Measurements from ENCODE around the gene CYP51A1.
"Not testable (repeated sequence)": the region's sequence is repeated elsewhere in the genome, so short reads cannot be mapped to it uniquely, and the experiment has no call there.

The CYP51A1 gene

DNA sequence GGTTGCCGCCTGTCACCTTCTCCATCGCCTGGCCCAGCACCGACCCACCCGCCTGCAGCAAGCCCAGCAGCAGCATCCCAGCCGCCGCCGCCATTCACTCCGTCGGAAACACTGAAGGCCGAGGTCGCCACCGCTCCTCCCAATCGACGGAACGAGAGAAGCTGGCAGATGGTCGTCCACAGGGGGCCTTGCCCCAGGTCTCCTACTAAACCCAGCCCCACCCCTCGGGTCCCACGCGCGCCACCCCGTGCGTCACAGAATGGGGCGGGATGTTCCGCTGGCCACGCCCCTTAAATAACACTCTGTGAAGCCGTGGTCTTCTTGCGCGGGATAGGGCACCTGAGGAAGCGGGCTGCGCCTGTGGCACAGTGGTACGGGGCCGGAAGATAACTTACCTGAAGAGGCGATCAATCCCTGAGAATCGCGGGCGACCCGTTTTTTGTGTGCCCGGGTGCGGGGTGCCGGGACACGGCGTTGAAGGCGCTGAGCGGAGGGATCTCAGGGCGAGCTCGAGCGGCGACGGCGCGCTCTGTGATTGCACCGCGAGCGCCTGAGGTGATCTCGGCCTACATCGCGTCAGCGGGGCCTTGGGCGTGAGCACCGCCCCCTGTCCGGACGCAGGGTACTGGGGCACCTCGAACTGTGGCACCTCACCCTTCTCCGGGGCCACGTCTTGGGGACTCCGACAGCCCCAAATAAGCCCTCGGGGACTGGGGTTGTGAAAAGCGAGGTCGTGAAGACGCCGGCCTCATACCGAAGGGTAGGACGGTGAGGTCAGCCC lies at the start of gene CYP51A1:
CYP51A1 (minus strand) TSS at position 207 of the 781 bp plus-strand sequence; CDS start at position 94, 113 bp downstream.
- H3K4me3 ChIP-seq (ENCODE audit: low read depth in 1 of 2, low read length in 2 of 2), result peak within 1 kb of the TSS; percentile 82 to 91
- peak within 1 kb of the TSS; percentile 98 for H3K27ac ChIP-seq (ENCODE audit: low read depth, low read length)
- no peaks in the 10 kb centered on the region for H3K9me3 ChIP-seq (ENCODE audit: control insufficient read depth in 1 of 2, low read length in 2 of 2)
- H3K36me3 ChIP-seq (ENCODE audit: control insufficient read depth in 1 of 2, insufficient read depth in 2 of 2, low read length in 2 of 2), result peaks cover 9 to 15% of the 10 kb centered on the region in 2 donors
- H3K4me1 ChIP-seq (ENCODE audit: control insufficient read depth in 1 of 2, insufficient read depth in 2 of 2, low read length in 2 of 2), result peaks cover 22 to 24% of the 10 kb centered on the region in 2 donors
- no peaks in the 10 kb centered on the region for H3K27me3 ChIP-seq (ENCODE audit: control insufficient read depth in 1 of 2, insufficient read depth in 2 of 2, low read length in 2 of 2)
- H3K9ac ChIP-seq (ENCODE audit: low read depth in 1 of 2, low read length in 2 of 2), result peak within 1 kb of the TSS; percentile 86 to 99

DNA sequence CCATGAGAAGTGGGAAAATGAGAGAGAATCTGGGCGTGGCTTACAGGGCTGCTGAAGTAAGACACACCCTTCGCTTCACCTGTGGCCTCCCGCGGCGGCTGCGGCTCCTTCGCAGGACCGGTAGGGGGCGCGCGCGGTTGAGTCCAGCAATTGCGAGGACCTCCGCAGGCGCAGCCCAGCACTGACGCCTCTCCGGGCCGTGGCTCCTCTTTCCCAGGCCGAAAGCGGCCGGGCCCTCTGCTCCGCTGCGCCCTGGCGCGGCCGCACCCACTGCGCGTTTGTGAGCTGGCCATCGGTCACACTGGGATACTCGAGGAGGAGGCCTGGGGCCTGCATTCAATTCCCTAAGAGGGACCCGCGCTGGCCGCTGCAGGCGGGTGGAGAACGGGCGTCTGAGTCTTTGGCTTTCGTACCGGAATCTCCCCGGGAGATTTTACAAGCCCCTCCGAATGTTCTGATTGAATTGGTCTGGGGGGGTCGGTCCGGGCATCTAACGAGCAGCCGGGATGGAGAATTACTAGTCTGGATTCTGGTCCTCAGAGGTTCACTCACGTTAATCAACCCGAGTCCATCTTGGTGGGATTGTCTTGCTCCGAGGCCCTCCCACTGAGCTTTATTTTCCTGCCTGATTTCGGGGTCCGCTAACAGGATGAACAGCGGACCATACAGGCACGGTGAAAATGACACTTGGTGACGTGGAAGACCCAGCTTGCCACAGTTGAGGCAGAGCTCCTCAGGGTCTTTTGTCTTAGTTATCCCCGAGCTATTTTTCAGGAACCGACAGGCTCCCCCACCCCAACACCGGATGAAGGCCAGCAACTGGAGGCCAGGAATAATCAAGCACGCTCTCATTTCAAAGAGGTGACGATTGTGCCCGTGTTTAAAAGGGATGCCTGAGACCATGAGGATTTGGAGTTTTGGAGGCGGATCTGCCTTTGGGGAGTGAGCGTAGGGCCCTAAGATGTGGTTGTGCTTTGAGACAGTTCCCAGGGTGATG lies 44.9 kb upstream of the CYP51A1 start, which contains the start of gene LRRD1:
LRRD1 (minus strand) TSS at position 215 of the 997 bp plus-strand sequence. CDS start 13,940 bp downstream, outside the sequence.
- H3K9me3 ChIP-seq (ENCODE audit: control insufficient read depth in 1 of 2, low read length in 2 of 2), result no peaks in the 10 kb centered on the region
- no peaks in the 10 kb centered on the region for H3K36me3 ChIP-seq (ENCODE audit: control insufficient read depth in 1 of 2, insufficient read depth in 2 of 2, low read length in 2 of 2)
- peak within 1 kb of the TSS; percentile 71 to 80 for H3K9ac ChIP-seq (ENCODE audit: low read depth in 1 of 2, low read length in 2 of 2)
- H3K4me3 ChIP-seq (ENCODE audit: low read depth in 1 of 2, low read length in 2 of 2), result peak within 1 kb of the TSS; percentile 63 to 71
- peaks cover 7% of the 10 kb centered on the region in 2 donors for H3K4me1 ChIP-seq (ENCODE audit: control insufficient read depth in 1 of 2, insufficient read depth in 2 of 2, low read length in 2 of 2)
- no peaks in the 10 kb centered on the region for H3K27me3 ChIP-seq (ENCODE audit: control insufficient read depth in 1 of 2, insufficient read depth in 2 of 2, low read length in 2 of 2)
- H3K27ac ChIP-seq (ENCODE audit: low read depth, low read length), result no peak within 1 kb of the TSS

DNA sequence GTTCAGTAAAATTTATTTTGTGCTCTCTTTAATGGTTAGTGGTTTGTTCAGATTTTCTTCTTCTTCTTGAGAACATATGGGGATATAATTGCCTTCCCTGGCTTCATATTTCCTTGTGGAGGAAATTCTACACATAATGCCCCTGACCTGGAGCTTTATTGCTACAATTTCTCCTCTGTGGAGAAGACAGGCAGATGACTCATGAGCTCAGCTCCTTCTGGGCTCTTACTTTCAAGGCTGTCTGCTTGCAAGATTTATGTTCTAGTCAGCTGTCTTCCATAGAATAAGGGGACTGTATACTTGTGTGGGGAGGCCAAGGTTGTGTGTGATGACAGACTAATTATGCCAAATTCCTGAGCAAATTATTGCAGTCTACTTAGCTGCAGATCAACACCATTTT lies 43.1 kb upstream of the CYP51A1 start:
- H3K27ac ChIP-seq (ENCODE audit: low read depth, low read length), result no peak overlapping the region
- H3K9ac ChIP-seq (ENCODE audit: low read depth in 1 of 2, low read length in 2 of 2), result no peak overlapping the region
- no peak overlapping the region for H3K4me3 ChIP-seq (ENCODE audit: low read depth in 1 of 2, low read length in 2 of 2)

DNA sequence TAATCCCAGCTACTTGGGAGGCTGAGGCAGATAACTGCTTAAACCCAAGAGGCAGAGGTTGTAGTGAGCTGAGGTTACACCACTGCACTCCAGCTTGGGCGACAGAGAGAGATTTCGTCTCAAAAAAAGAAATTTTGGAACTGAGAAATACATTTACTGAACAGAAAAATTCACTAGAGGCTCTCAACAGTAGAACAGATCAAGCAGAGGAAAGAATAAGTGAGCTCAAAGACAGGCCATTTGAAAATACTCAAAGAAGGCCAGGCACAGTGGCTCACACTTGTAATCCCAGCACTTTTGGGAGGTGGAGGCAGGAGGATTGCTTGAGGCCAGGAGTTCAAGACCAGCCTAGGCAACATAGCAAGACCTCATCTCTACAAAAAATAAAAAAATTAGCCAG lies 35.3 kb upstream of the CYP51A1 start:
- not testable (repeated sequence) for H3K4me1 ChIP-seq (ENCODE audit: control insufficient read depth in 1 of 2, insufficient read depth in 2 of 2, low read length in 2 of 2); H3K9ac ChIP-seq (ENCODE audit: low read depth in 1 of 2, low read length in 2 of 2); H3K36me3 ChIP-seq (ENCODE audit: control insufficient read depth in 1 of 2, insufficient read depth in 2 of 2, low read length in 2 of 2); H3K27me3 ChIP-seq (ENCODE audit: control insufficient read depth in 1 of 2, insufficient read depth in 2 of 2, low read length in 2 of 2); H3K9me3 ChIP-seq (ENCODE audit: control insufficient read depth in 1 of 2, low read length in 2 of 2); H3K4me3 ChIP-seq (ENCODE audit: low read depth in 1 of 2, low read length in 2 of 2); H3K27ac ChIP-seq (ENCODE audit: low read depth, low read length)

More for the DNA sequence above, 43.1 kb upstream of the CYP51A1 start:
- no peaks in the 10 kb centered on the region for H3K27me3 ChIP-seq (ENCODE audit: control insufficient read depth in 1 of 2, insufficient read depth in 2 of 2, low read length in 2 of 2)
- no peaks in the 10 kb centered on the region for H3K9me3 ChIP-seq (ENCODE audit: control insufficient read depth in 1 of 2, low read length in 2 of 2)
- H3K4me1 ChIP-seq (ENCODE audit: control insufficient read depth in 1 of 2, insufficient read depth in 2 of 2, low read length in 2 of 2), result peaks cover 7% of the 10 kb centered on the region in 2 donors
- no peaks in the 10 kb centered on the region for H3K36me3 ChIP-seq (ENCODE audit: control insufficient read depth in 1 of 2, insufficient read depth in 2 of 2, low read length in 2 of 2)

DNA sequence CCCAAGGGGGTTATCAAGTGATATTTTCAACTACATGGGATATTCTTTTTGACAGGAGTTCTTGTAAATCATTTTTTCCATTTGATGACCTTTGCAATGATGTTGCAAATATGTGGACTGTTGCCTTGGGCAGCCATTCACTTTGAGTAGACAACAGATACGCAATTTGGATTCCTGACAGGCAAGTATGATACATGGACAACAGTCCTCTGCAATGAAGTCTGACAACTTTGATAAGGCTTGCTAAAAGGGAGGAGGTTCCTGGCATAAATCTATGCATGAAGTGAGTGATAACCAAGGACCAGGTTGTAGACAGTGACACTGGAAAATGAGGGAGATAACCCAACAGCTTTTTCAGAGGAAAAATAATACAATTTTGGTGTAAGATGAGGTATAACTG lies 27.0 kb upstream of the CYP51A1 start:
- Histone ChIP-seq H3K27me3 (ENCODE audit: control insufficient read depth in 1 of 2, insufficient read depth in 2 of 2, low read length in 2 of 2) (no peaks in the 10 kb centered on the region), H3K9me3 (ENCODE audit: control insufficient read depth in 1 of 2, low read length in 2 of 2) (no peaks in the 10 kb centered on the region), H3K4me1 (ENCODE audit: control insufficient read depth in 1 of 2, insufficient read depth in 2 of 2, low read length in 2 of 2) (no peaks in the 10 kb centered on the region), H3K9ac (ENCODE audit: low read depth in 1 of 2, low read length in 2 of 2) (no peak overlapping the region), H3K27ac (ENCODE audit: low read depth, low read length) (no peak overlapping the region), H3K36me3 (ENCODE audit: control insufficient read depth in 1 of 2, insufficient read depth in 2 of 2, low read length in 2 of 2) (no peaks in the 10 kb centered on the region), H3K4me3 (ENCODE audit: low read depth in 1 of 2, low read length in 2 of 2) (no peak overlapping the region)

DNA sequence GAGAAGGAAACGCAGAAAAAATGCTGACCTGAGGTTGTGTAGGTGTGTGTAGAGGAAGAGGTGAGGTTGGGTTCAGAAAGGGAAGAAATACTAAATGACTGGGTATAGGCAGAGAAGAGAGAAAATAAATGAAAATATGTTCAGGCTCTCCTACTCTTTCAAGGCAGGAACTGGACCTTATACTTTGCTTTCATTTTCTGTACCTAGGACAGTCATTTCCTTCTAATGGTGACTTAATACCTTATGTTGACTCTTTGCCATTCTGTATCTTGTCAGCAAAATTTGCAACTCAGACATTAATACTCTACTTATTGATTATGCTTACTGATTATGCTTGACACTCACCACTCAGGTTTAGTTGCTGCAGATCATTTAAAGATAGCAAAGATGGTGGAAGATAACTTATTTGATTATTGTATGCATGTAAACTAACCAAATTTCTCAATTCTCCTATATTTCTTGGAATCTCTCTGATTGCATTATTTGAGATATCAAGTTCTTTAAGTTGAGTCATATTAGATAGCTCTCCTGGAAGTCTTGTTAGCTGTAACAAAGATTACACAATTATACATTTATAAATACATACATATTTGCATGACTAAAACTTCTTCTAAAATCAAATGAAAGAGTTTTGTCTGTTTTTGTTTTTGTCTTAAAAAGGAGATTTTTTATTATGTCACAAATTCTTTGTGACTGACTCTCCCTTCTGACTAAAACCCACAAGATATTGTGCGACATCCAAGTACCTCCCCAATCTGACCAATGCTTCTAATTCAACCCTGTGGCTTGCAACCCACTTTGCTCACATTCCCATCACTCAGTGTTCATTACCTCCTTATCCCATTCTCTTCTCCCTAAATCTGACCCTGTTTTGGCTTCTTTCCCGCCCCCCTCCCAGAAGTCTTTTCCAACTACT lies 24.6 kb upstream of the CYP51A1 start:
- H3K9ac ChIP-seq (ENCODE audit: low read depth in 1 of 2, low read length in 2 of 2), result no peak overlapping the region
- H3K4me3 ChIP-seq (ENCODE audit: low read depth in 1 of 2, low read length in 2 of 2), result no peak overlapping the region
- no peak overlapping the region for H3K27ac ChIP-seq (ENCODE audit: low read depth, low read length)
- H3K27me3 ChIP-seq (ENCODE audit: control insufficient read depth in 1 of 2, insufficient read depth in 2 of 2, low read length in 2 of 2), result no peaks in the 10 kb centered on the region
- no peaks in the 10 kb centered on the region for H3K36me3 ChIP-seq (ENCODE audit: control insufficient read depth in 1 of 2, insufficient read depth in 2 of 2, low read length in 2 of 2)
- no peaks in the 10 kb centered on the region for H3K4me1 ChIP-seq (ENCODE audit: control insufficient read depth in 1 of 2, insufficient read depth in 2 of 2, low read length in 2 of 2)
- H3K9me3 ChIP-seq (ENCODE audit: control insufficient read depth in 1 of 2, low read length in 2 of 2), result no peaks in the 10 kb centered on the region

DNA sequence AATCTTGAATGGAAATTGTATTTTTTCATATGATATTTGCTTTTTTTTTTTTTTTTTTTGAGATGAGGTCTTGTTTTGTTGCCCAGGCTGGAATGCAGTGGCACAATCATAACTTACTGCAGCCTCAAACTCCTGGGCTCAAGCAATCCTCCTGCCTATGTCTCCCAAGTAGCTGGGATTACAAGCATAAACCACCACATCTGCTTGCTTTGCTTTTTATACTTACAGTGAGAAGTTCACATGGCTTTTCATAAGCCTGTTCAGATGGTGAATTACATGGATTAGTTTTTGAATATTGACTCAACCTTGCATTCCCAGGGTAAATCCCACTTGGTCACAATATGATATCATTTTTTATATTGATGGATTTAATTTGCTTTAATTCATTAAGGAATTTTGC lies 22.7 kb upstream of the CYP51A1 start:
- no peak overlapping the region for H3K27ac ChIP-seq (ENCODE audit: low read depth, low read length)
- no peaks in the 10 kb centered on the region for H3K27me3 ChIP-seq (ENCODE audit: control insufficient read depth in 1 of 2, insufficient read depth in 2 of 2, low read length in 2 of 2)
- no peaks in the 10 kb centered on the region for H3K36me3 ChIP-seq (ENCODE audit: control insufficient read depth in 1 of 2, insufficient read depth in 2 of 2, low read length in 2 of 2)
- H3K4me1 ChIP-seq (ENCODE audit: control insufficient read depth in 1 of 2, insufficient read depth in 2 of 2, low read length in 2 of 2), result no peaks in the 10 kb centered on the region
- no peaks in the 10 kb centered on the region for H3K9me3 ChIP-seq (ENCODE audit: control insufficient read depth in 1 of 2, low read length in 2 of 2)
- no peak overlapping the region for H3K9ac ChIP-seq (ENCODE audit: low read depth in 1 of 2, low read length in 2 of 2)
- no peak overlapping the region for H3K4me3 ChIP-seq (ENCODE audit: low read depth in 1 of 2, low read length in 2 of 2)

DNA sequence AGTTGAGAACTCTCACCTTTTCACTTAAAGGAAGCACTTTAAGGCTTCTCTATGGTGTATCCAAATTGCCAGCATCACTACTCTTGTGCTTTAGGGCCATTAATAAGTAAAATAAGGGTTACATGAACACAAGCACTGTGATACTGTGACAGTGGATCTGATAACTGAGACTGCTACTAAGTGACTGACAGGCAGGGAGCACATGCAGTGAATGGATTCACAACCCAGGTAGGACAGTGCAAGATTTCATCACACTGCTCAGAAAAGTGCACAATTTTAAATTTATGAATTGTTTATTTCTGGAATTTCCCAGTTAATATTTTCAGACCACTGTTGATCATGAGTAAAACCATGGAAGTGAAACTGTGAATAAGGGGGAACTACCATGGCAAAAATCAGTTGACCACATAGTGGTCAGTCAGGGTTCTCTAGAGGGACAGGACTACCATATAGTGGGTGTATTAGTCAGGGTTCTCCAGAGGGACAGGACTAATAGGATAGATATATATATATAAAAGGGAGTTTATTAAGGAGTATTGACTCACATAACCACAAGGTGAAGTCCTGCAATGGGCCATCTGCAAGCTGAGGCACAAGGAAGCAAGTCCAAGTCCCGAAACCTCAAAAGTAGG lies 20.9 kb upstream of the CYP51A1 start:
- H3K4me3 ChIP-seq (ENCODE audit: low read depth in 1 of 2, low read length in 2 of 2), result no peak overlapping the region
- H3K9me3 ChIP-seq (ENCODE audit: control insufficient read depth in 1 of 2, low read length in 2 of 2), result no peaks in the 10 kb centered on the region
- H3K4me1 ChIP-seq (ENCODE audit: control insufficient read depth in 1 of 2, insufficient read depth in 2 of 2, low read length in 2 of 2), result no peaks in the 10 kb centered on the region
- no peaks in the 10 kb centered on the region for H3K27me3 ChIP-seq (ENCODE audit: control insufficient read depth in 1 of 2, insufficient read depth in 2 of 2, low read length in 2 of 2)
- no peaks in the 10 kb centered on the region for H3K36me3 ChIP-seq (ENCODE audit: control insufficient read depth in 1 of 2, insufficient read depth in 2 of 2, low read length in 2 of 2)
- H3K27ac ChIP-seq (ENCODE audit: low read depth, low read length), result no peak overlapping the region
- H3K9ac ChIP-seq (ENCODE audit: low read depth in 1 of 2, low read length in 2 of 2), result no peak overlapping the region

DNA sequence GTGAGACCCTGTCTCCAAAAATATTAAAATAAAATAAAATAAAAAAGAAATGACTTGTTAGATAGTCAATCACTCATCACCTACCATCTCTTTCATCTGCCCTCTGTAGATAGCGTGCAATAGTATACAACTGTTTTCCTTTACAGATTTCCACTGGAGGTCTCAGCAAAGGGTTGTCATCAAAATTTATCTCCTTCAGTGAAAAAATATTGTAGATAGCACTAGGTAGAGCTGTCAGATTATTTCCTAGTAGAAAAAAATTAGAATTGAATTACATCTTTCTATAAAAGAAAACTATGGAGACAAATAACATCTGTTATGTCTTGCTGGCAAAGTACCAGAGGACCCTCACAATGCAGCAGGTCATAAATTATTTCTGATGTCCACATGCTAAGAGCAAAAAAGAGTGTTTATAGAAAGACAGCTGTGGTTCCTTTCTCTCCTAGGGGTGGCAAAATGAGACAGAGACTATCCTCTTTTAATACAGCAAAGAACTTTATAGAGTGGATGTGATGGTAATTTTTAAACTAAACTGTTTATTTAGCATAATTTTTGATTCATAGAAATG lies 16.3 kb upstream of the CYP51A1 start:
- H3K36me3 ChIP-seq (ENCODE audit: control insufficient read depth in 1 of 2, insufficient read depth in 2 of 2, low read length in 2 of 2), result no peaks in the 10 kb centered on the region
- no peaks in the 10 kb centered on the region for H3K27me3 ChIP-seq (ENCODE audit: control insufficient read depth in 1 of 2, insufficient read depth in 2 of 2, low read length in 2 of 2)
- no peak overlapping the region for H3K27ac ChIP-seq (ENCODE audit: low read depth, low read length)
- no peak overlapping the region for H3K9ac ChIP-seq (ENCODE audit: low read depth in 1 of 2, low read length in 2 of 2)
- no peaks in the 10 kb centered on the region for H3K9me3 ChIP-seq (ENCODE audit: control insufficient read depth in 1 of 2, low read length in 2 of 2)
- H3K4me1 ChIP-seq (ENCODE audit: control insufficient read depth in 1 of 2, insufficient read depth in 2 of 2, low read length in 2 of 2), result no peaks in the 10 kb centered on the region
- no peak overlapping the region for H3K4me3 ChIP-seq (ENCODE audit: low read depth in 1 of 2, low read length in 2 of 2)

All from duodenal mucosa (tissue), 2 donors.